SU-DHL-6 (cell line): ENCODE data around the gene HOXA10.

Experiments used
- H2AFZ ChIP-seq: fragments of 200-600 bp; sonication (generic); 2 replicates; pipeline ENCODE4 v1.6.1; 2014; ENCODE audit warnings: low read depth, mild to moderate bottlenecking, moderate library complexity, mixed read lengths, antibody characterized with exemption, low read length; ENCODE audit not compliant: severe bottlenecking
- H3F3A ChIP-seq: fragments of 200-600 bp; shearing (Covaris generic); 2 replicates; pipeline ENCODE4 v1.6.0; 2016; ENCODE audit warnings: antibody characterized with exemption, mild to moderate bottlenecking; ENCODE audit not compliant: insufficient read depth
- H3K27ac ChIP-seq: fragments of 200-600 bp; sonication (generic); 2 replicates; pipeline ENCODE4 v1.5.1; 2016; ENCODE audit warnings: low read depth, mild to moderate bottlenecking, low read length, moderate library complexity, mixed read lengths
- H3K27me3 ChIP-seq: fragments of 200-600 bp; sonication (generic), shearing (Covaris generic); 2 replicates; pipeline ENCODE4 v1.6.0; 2014; ENCODE audit warnings: mild to moderate bottlenecking, low read length
- H3K36me3 ChIP-seq: fragments of 200-600 bp; sonication (generic); 2 replicates; pipeline ENCODE4 v1.6.1; 2014; ENCODE audit warnings: mild to moderate bottlenecking, low read length, mixed read lengths
- H3K4me2 ChIP-seq: fragments of 300-600, 200-600 bp; shearing (Covaris generic), sonication (generic); 2 replicates; pipeline ENCODE4 v1.6.0; 2014; ENCODE audit warnings: low read length, low read depth, mild to moderate bottlenecking; ENCODE audit not compliant: poor library complexity, severe bottlenecking
- H3K4me3 ChIP-seq: fragments of 200-600 bp; sonication (generic); 2 replicates; pipeline ENCODE4 v1.5.1; 2014; ENCODE audit warnings: antibody characterized with exemption, low read length, mild to moderate bottlenecking, mixed read lengths; ENCODE audit not compliant: insufficient read depth, poor library complexity, severe bottlenecking
- H3K79me2 ChIP-seq: fragments of 200-600 bp; sonication (generic); 2 replicates; pipeline ENCODE4 v1.6.1; 2014; ENCODE audit warnings: mild to moderate bottlenecking, low read length, moderate library complexity; ENCODE audit not compliant: insufficient read depth
- H3K9ac ChIP-seq: fragments of 200-600 bp; sonication (generic); 2 replicates; pipeline ENCODE4 v1.7.0; 2014; ENCODE audit warnings: mild to moderate bottlenecking, low read length
- H3K9me2 ChIP-seq: fragments of 200-600 bp; sonication (generic); replicated peaks from 2 replicates; pipeline ENCODE4 v1.6.1; 2014; ENCODE audit warnings: low read length; ENCODE audit not compliant: insufficient read depth
- H3K9me3 ChIP-seq: fragments of 200-600 bp; sonication (generic); 2 replicates; pipeline ENCODE4 v1.6.1; 2014; ENCODE audit warnings: low read length, mixed read lengths; ENCODE audit not compliant: insufficient read depth
- H4K20me1 ChIP-seq: fragments of 200-600 bp; sonication (generic); 2 replicates; pipeline ENCODE4 v1.6.1; 2014; ENCODE audit warnings: low read depth, mild to moderate bottlenecking, antibody characterized with exemption, low read length, moderate library complexity, mixed read lengths
- CTCF ChIP-seq: fragments of 200-600 bp; sonication (generic); IDR thresholded peaks from one replicate; pipeline ENCODE4 v1.5.1; 2017; ENCODE audit warnings: antibody characterized with exemption, mild to moderate bottlenecking, low read length, moderate library complexity; ENCODE audit not compliant: insufficient read depth, poor library complexity, severe bottlenecking
- EZH2phosphoT487 ChIP-seq: fragments of 200-600 bp; sonication (generic), shearing (Covaris generic); conservative IDR thresholded peaks from 2 replicates; pipeline ENCODE4 v1.6.1; 2018; ENCODE audit warnings: mild to moderate bottlenecking, antibody characterized with exemption, low read length, moderate library complexity, mixed read lengths

The HOXA10 gene

GRCh38 chr7:27176524-27176845, 2.4 kb upstream of the HOXA10 start:
- Histone ChIP-seq H3K27ac (no peak overlapping the region), H4K20me1 (no peaks in the 10 kb centered on the region), H2AFZ (no peak overlapping the region), H3K4me3 (no peak overlapping the region), H3K4me2 (no peak overlapping the region), H3K79me2 (no peaks in the 10 kb centered on the region), H3F3A (no peaks in the 10 kb centered on the region), H3K9me3 (no peaks in the 10 kb centered on the region), H3K9ac (no peak overlapping the region), H3K27me3 (no peaks in the 10 kb centered on the region), H3K36me3 (no peaks in the 10 kb centered on the region), H3K9me2 (no peaks in the 10 kb centered on the region)
- TF ChIP-seq EZH2phosphoT487 (no peak), CTCF (no peak)

DNA sequence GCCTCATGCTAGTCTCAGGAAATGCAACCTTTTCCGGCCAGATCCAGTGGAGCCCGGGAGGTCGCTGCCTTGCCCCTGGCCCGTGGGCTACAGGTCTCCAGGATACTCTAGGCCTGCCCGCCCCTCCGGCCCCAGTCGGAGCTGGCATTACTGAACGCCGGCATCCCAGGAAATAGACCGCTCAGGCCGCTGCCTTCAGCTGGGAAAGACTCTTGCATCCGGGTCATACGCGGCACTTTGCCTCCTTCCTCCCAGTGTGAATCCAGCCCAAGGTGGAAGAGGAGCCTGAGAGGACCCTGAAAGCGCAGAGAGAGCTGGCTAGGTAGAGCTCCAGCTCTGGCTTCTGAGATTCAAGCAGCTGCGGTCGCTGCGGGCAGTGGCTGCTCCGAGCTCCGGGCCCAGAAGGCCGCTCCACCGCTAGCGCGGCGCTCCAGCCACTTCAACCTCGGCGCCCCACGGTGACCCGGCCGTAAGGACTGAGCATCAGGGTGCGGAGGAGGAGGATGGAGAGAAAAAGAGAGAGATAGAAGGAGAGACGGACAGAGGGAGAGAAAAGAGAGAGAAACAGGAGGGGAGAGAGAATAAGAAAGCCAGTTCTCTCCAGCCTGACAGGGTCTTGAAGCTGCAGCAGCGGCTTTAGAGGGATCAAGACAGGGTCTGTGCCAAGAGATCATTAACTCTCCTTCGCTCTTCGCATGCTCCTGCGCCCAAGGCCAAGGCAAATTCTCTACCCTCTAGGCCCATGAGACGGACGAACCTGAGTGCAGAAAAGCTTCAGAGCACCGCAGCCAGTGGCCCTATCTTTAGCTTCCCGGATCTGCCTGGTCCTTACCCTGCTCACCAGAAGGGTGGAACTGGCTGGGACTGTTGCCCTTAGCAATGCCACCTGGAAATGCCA, 1.8 kb upstream of the HOXA10 start:
- H3K4me3 ChIP-seq = no peak overlapping the region
- H3K36me3 ChIP-seq = no peaks in the 10 kb centered on the region
- no peaks in the 10 kb centered on the region for H3K79me2 ChIP-seq
- H3K27me3 ChIP-seq = no peaks in the 10 kb centered on the region
- H3K27ac ChIP-seq = no peak overlapping the region
- no peaks in the 10 kb centered on the region for H3K9me2 ChIP-seq
- TF ChIP-seq CTCF (no peak), EZH2phosphoT487 (no peak)
- no peak overlapping the region for H3K4me2 ChIP-seq
- no peaks in the 10 kb centered on the region for H3K9me3 ChIP-seq
- no peaks in the 10 kb centered on the region for H4K20me1 ChIP-seq
- no peak overlapping the region for H2AFZ ChIP-seq
- no peak overlapping the region for H3K9ac ChIP-seq
- H3F3A ChIP-seq = no peaks in the 10 kb centered on the region

DNA sequence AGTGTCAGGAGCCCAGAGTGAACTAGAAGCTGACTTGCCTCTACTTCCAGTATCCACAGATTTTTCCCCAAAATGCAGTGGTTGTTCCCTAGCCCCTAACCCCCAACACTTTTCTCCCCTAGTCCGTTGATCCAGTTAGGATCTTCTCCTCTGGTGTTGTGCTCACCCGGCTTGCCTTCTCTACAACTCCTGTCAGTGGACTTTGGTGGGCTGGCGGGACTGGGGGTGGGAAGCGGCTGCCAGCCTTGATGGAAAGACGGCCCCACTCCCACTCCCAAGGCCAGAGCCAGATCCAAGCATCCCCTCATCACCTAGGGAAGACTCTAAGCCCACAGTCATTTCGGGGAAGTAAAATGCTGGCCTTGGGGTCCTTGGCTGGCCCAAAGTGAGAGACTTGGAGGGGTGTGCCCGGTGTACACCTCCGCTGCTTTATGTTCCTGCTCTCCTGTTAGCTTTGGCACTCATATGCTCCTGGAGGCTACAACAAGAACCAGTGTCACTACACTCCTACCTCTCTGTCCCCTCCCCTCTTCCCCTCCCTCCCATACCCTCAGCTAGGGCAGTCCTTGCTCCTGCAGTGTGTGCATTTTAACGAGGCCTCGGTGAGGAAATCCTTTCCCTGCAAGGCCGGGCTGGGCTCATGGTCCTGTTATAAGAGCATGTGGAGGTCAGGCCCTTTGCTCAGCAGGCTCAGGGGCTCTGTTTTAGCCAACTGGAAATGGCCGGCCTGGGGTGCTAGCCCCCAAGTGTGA, 930 bp upstream of the HOXA10 start:
- no peak overlapping the region for H2AFZ ChIP-seq
- no peak overlapping the region for H3K27ac ChIP-seq
- H3K27me3 ChIP-seq = no peaks in the 10 kb centered on the region
- TF ChIP-seq EZH2phosphoT487 (no peak), CTCF (no peak)
- no peaks in the 10 kb centered on the region for H3K36me3 ChIP-seq
- H3K9ac ChIP-seq = no peak overlapping the region
- no peaks in the 10 kb centered on the region for H3K9me2 ChIP-seq
- no peaks in the 10 kb centered on the region for H3F3A ChIP-seq
- no peak overlapping the region for H3K4me3 ChIP-seq
- H4K20me1 ChIP-seq = no peaks in the 10 kb centered on the region
- no peaks in the 10 kb centered on the region for H3K79me2 ChIP-seq
- H3K4me2 ChIP-seq = no peak overlapping the region
- H3K9me3 ChIP-seq = no peaks in the 10 kb centered on the region
